ENCODE results near the gene OTUD5.

DNA sequence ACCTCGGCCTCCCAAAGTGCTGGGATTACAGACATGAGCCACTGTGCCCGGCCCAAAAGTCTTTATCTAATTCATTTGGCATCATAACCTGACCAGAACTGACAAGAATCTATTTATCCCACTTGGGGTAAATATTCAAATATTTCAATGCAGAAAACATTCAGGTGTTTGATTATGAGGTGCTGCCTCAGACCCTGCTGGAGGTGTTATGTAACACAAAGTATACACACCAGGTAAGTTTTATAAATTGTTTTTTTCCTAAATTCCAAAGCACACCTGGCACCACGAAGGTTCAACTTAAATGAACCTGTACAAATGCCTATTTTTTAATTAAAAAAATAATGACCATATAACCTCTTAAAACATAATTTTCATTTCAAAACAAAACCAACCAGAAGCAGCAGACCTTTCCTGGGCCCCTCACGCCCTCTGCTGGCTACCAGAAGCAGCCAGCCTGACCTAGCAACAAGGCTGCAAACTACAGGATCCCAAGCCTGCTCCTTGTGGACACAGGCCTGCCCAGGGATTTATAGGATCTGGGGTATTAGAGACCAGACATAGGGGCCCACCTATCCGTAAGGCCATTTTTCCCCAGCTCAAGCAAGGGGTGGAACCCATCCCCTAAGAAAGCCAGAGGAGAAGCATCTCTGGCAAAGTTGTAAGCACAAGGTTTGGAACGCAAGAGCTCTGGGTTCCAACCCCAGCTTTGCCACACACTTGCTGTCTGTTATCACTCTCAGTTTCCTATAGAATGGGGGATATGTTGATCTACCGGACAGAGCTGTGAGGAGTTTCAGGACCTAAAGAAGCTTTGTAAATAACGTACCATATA is 11.7 kb downstream of the OTUD5 start:
- TF ChIP-seq POLR2A (IDR thresholded peaks at IDR 0.05): no peak
- TF ChIP-seq, protein P1, sequence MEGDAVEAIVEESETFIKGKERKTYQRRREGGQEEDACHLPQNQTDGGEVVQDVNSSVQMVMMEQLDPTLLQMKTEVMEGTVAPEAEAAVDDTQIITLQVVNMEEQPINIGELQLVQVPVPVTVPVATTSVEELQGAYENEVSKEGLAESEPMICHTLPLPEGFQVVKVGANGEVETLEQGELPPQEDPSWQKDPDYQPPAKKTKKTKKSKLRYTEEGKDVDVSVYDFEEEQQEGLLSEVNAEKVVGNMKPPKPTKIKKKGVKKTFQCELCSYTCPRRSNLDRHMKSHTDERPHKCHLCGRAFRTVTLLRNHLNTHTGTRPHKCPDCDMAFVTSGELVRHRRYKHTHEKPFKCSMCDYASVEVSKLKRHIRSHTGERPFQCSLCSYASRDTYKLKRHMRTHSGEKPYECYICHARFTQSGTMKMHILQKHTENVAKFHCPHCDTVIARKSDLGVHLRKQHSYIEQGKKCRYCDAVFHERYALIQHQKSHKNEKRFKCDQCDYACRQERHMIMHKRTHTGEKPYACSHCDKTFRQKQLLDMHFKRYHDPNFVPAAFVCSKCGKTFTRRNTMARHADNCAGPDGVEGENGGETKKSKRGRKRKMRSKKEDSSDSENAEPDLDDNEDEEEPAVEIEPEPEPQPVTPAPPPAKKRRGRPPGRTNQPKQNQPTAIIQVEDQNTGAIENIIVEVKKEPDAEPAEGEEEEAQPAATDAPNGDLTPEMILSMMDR (IDR thresholded peaks at IDR 0.05): peak; percentile 36 to 78 (median 61)

All from heart left ventricle (tissue), 13 donors.